Astrocyte (in vitro differentiated cells and primary cell): Measurements from ENCODE around the gene TRERF1. TPM values are rescaled to one million over a fixed set of nuclear protein-coding genes. Genes with fewer than 3 reads are reported as not detected.

Source experiments
- DNase-seq: peaks from one replicate; pipeline ENCODE4 v3.0.0-alpha.2; 2010; ENCODE audit warnings: low read depth
- FAIRE-seq: peaks from 2 replicates; lab custom pipeline; 2011; peaks lifted over from hg19 to GRCh38; lab: Jason Lieb, UNC
- H2AFZ ChIP-seq: 2 replicates; pipeline ENCODE4 v1.6.0; 2012; ENCODE audit warnings: low read depth, low read length, inconsistent platforms
- H3K27ac ChIP-seq: 2 replicates; pipeline ENCODE4 v1.5.1; 2011; ENCODE audit warnings: low read depth, low read length, inconsistent platforms
- H3K27me3 ChIP-seq: 2 replicates; pipeline ENCODE4 v1.6.0; 2011; ENCODE audit warnings: low read length, inconsistent platforms; ENCODE audit not compliant: insufficient read depth
- H3K36me3 ChIP-seq: 2 replicates; pipeline ENCODE4 v1.5.1; 2011; ENCODE audit warnings: low read length, inconsistent platforms; ENCODE audit not compliant: insufficient read depth
- H3K4me1 ChIP-seq: 2 replicates; pipeline ENCODE4 v1.5.1; 2011; ENCODE audit warnings: low read length, inconsistent platforms; ENCODE audit not compliant: insufficient read depth
- H3K4me2 ChIP-seq: 2 replicates; pipeline ENCODE4 v1.6.0; 2012; ENCODE audit warnings: low read length, inconsistent platforms
- H3K4me3 ChIP-seq: 2 replicates; pipeline ENCODE4 v1.5.1; 2011; ENCODE audit warnings: low read depth, mild to moderate bottlenecking, low read length, inconsistent platforms; ENCODE audit not compliant: insufficient read depth
- H3K79me2 ChIP-seq: 2 replicates; pipeline ENCODE4 v1.6.0; 2012; ENCODE audit warnings: mild to moderate bottlenecking, low read length, inconsistent platforms; ENCODE audit not compliant: insufficient read depth
- H3K9ac ChIP-seq: 2 replicates; pipeline ENCODE4 v1.6.0; 2012; ENCODE audit warnings: mild to moderate bottlenecking, low read length, inconsistent platforms
- H3K9me3 ChIP-seq: 2 replicates; pipeline ENCODE4 v1.5.1; 2012; ENCODE audit warnings: low read depth, mild to moderate bottlenecking, low read length, inconsistent platforms; ENCODE audit not compliant: insufficient read depth
- H4K20me1 ChIP-seq: 2 replicates; pipeline ENCODE4 v1.6.0; 2012; ENCODE audit warnings: low read length, inconsistent platforms; ENCODE audit not compliant: insufficient read depth
- H3K27ac Mint-ChIP-seq: one replicate; pipeline ENCODE4 v1.8.0; 2021; ENCODE audit warnings: mild to moderate bottlenecking, mixed read lengths; ENCODE audit not compliant: unreplicated experiment
- H3K27me3 Mint-ChIP-seq: one replicate; pipeline ENCODE4 v1.8.0; 2021; ENCODE audit warnings: low read depth, mixed read lengths; ENCODE audit not compliant: unreplicated experiment
- H3K36me3 Mint-ChIP-seq: one replicate; pipeline ENCODE4 v1.8.0; 2021; ENCODE audit warnings: low read depth, mixed read lengths; ENCODE audit not compliant: unreplicated experiment
- H3K4me1 Mint-ChIP-seq: one replicate; pipeline ENCODE4 v1.8.0; 2021; ENCODE audit warnings: low read depth, mixed read lengths; ENCODE audit not compliant: unreplicated experiment
- H3K4me3 Mint-ChIP-seq: one replicate; pipeline ENCODE4 v1.8.0; 2021; ENCODE audit warnings: mild to moderate bottlenecking, moderate library complexity, mixed read lengths; ENCODE audit not compliant: unreplicated experiment
- H3K9me3 Mint-ChIP-seq: one replicate; pipeline ENCODE4 v1.8.0; 2021; ENCODE audit warnings: mild to moderate bottlenecking, mixed read lengths; ENCODE audit not compliant: unreplicated experiment
- EZH2 ChIP-seq: IDR thresholded peaks from 2 replicates; pipeline ENCODE4 v1.6.1; 2012; ENCODE audit warnings: mild to moderate bottlenecking, low read length, inconsistent platforms; ENCODE audit not compliant: insufficient read depth
- total RNA-seq: library from RNA; stranded (reverse); gene quantifications from 2 replicates; pipeline ENCODE4 v1.2.1, GENCODE V29; 2021
- TF ChIP-seq, protein P1 (sequence below): IDR thresholded peaks from 2 replicates; pipeline ENCODE4 v1.5.1; 2011; ENCODE audit warnings: low read depth, mild to moderate bottlenecking, inconsistent platforms, low read length, moderate library complexity; ENCODE audit not compliant: insufficient read depth

TRERF1 gene
- total RNA-seq, 1 donor from 2014 or later, result 8.6 TPM

DNA sequence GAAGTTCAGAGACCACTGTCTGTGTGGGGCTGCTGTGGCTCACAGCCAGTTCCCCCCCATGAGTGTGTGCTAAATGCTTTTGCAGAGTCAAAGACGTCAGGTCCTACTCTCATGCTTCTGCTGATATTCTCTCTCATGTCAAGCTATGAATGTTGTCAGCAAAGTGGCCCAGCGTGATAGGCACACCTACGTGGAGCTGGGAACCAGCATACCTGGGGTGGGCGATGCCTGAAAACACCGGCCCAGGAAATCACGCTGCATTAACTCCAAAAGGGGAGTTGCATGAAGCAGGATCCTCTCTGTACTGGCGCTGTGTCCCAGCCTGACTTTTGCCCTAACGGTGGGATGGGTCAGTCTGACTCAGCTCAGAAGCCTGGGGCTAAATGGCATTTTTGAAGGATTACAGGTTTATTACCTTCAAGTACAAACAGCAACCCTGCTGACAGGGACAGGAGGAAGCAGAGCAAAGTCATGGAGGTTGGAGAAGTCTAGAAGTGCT lies 225.0 kb downstream of the TRERF1 start:
- FAIRE-seq (no peak), DNase-seq (peak; percentile 53)
- Mint-ChIP-seq H3K27ac (peak overlapping the region; percentile 6), H3K9me3 (no peaks in the 10 kb centered on the region), H3K4me1 (peaks cover 28% of the 10 kb centered on the region), H3K36me3 (peaks cover 1% of the 10 kb centered on the region), H3K4me3 (no peak overlapping the region), H3K27me3 (no peaks in the 10 kb centered on the region)
- Histone ChIP-seq H4K20me1 (no peaks in the 10 kb centered on the region), H3K27me3 (no peaks in the 10 kb centered on the region), H3K9me3 (no peaks in the 10 kb centered on the region), H3K79me2 (no peaks in the 10 kb centered on the region), H3K4me2 (peak overlapping the region; percentile 69), H3K27ac (peak overlapping the region; percentile 74), H3K9ac (peak overlapping the region; percentile 49), H3K4me1 (peaks cover 28% of the 10 kb centered on the region), H2AFZ (peak overlapping the region; percentile 43), H3K36me3 (no peaks in the 10 kb centered on the region), H3K4me3 (peak overlapping the region; percentile 22)
- TF ChIP-seq, protein P1, sequence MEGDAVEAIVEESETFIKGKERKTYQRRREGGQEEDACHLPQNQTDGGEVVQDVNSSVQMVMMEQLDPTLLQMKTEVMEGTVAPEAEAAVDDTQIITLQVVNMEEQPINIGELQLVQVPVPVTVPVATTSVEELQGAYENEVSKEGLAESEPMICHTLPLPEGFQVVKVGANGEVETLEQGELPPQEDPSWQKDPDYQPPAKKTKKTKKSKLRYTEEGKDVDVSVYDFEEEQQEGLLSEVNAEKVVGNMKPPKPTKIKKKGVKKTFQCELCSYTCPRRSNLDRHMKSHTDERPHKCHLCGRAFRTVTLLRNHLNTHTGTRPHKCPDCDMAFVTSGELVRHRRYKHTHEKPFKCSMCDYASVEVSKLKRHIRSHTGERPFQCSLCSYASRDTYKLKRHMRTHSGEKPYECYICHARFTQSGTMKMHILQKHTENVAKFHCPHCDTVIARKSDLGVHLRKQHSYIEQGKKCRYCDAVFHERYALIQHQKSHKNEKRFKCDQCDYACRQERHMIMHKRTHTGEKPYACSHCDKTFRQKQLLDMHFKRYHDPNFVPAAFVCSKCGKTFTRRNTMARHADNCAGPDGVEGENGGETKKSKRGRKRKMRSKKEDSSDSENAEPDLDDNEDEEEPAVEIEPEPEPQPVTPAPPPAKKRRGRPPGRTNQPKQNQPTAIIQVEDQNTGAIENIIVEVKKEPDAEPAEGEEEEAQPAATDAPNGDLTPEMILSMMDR, result no peak
- no peak for TF ChIP-seq EZH2

DNA sequence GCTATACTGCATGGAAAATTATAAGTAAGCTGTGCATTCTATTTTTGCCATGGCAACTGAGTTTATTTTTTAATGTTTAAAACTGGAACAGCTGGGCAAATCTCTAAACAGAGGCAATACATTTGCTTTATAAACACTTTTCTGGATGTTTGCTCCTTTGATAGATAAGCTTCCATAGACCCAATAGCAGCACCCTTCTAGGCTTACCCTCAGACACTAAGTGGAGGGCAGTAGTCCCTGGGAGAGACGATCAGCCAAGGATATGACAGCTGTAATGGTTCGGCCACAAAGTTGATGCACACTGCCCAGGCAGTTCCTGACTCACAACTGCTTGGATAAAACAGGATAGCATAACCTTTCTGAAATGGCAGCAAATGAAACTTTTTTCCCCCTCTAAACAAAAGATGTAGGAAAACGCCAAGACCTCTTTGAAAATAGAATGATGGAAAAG lies 225.5 kb downstream of the TRERF1 start:
- Mint-ChIP-seq H3K4me3 (no peak overlapping the region), H3K36me3 (peaks cover 1% of the 10 kb centered on the region), H3K9me3 (no peaks in the 10 kb centered on the region), H3K27ac (peak overlapping the region; percentile 6), H3K27me3 (no peaks in the 10 kb centered on the region), H3K4me1 (peaks cover 28% of the 10 kb centered on the region)
- H2AFZ ChIP-seq, result no peak overlapping the region
- peaks cover 28% of the 10 kb centered on the region for H3K4me1 ChIP-seq
- no peak for TF ChIP-seq EZH2
- TF ChIP-seq, protein P1, result no peak
- H3K27me3 ChIP-seq, result no peaks in the 10 kb centered on the region
- H3K9me3 ChIP-seq, result no peaks in the 10 kb centered on the region
- H3K79me2 ChIP-seq, result no peaks in the 10 kb centered on the region
- no peaks in the 10 kb centered on the region for H3K36me3 ChIP-seq
- H3K4me3 ChIP-seq, result peak overlapping the region; percentile 22
- no peaks in the 10 kb centered on the region for H4K20me1 ChIP-seq
- H3K27ac ChIP-seq, result peak overlapping the region; percentile 74
- H3K4me2 ChIP-seq, result peak overlapping the region; percentile 69
- H3K9ac ChIP-seq, result peak overlapping the region; percentile 49
- no peak for FAIRE-seq
- DNase-seq, result peak; percentile 65

DNA sequence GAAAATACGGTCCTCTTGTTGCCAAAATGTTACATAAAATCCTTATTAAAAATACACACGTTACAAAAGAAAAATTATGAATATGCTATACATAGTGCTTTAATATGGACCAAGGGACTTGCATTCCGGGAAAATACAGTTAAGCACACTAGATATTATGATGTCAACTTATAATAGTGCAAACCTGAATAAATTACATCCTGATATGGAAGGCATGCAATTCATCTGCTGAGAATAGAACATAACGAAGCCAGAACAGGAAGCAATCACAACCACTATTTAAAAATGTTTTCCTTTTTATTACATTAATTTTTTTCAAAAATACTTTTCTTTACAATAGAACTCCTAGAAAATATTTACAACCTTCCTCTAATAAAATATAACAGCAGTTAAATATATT lies 226.3 kb downstream of the TRERF1 start:
- Histone ChIP-seq H3K79me2 (no peaks in the 10 kb centered on the region), H3K27me3 (no peaks in the 10 kb centered on the region), H4K20me1 (no peaks in the 10 kb centered on the region), H3K4me3 (no peak overlapping the region), H2AFZ (no peak overlapping the region), H3K27ac (peak overlapping the region; percentile 74), H3K4me1 (peaks cover 28% of the 10 kb centered on the region), H3K4me2 (no peak overlapping the region), H3K9me3 (no peaks in the 10 kb centered on the region), H3K36me3 (no peaks in the 10 kb centered on the region), H3K9ac (no peak overlapping the region)
- no peak for TF ChIP-seq EZH2
- TF ChIP-seq, protein P1, result no peak
- Mint-ChIP-seq H3K4me1 (peaks cover 28% of the 10 kb centered on the region), H3K36me3 (peaks cover 1% of the 10 kb centered on the region), H3K9me3 (no peaks in the 10 kb centered on the region), H3K4me3 (no peak overlapping the region), H3K27ac (peak overlapping the region; percentile 88), H3K27me3 (no peaks in the 10 kb centered on the region)
- DNase-seq (no peak), FAIRE-seq (no peak)
